PC-9 (cell line): ENCODE data around the gene RBP5. TPM values are rescaled to one million over a fixed set of nuclear protein-coding genes. Genes with fewer than 3 reads are reported as not detected.

Experiments
- BruUV-seq: library from RNA; stranded (reverse); fragments of 400-500 nt; replicated peaks from 2 replicates; lab custom pipeline; 2021; lab: Mats Ljungman, UMichigan
- CTCF ChIA-PET: fragments of 300-600 bp; sonication (Branson Sonifier 250); formaldehyde crosslinking; loops from one replicate; lab custom pipeline; 2022; ENCODE audit warnings: antibody characterized with exemption; lab: Charles Lee
- POLR2A ChIA-PET: fragments of 300-600 bp; sonication (Branson Sonifier 250); formaldehyde crosslinking; loops from one replicate; lab custom pipeline; 2022; ENCODE audit warnings: antibody characterized with exemption; ENCODE audit not compliant: unreplicated experiment; lab: Charles Lee
- DNase-seq, 2 experiments: peaks; one replicate each; pipeline versions ENCODE4 v3.0.0 to v3.0.0-alpha.2; 2015 to 2022; ENCODE audit warnings: mixed read lengths in 1 of 2
- H2AFZ ChIP-seq: fragments of 200-600 bp; sonication (generic); 2 replicates; pipeline ENCODE4 v1.8.1; 2017; ENCODE audit warnings: antibody characterized with exemption
- H3F3A ChIP-seq: fragments of 200-600 bp; sonication (generic); 2 replicates; pipeline ENCODE4 v1.8.1; 2017; ENCODE audit warnings: antibody characterized with exemption, mild to moderate bottlenecking, low read depth; ENCODE audit not compliant: insufficient read depth
- H3K27ac ChIP-seq: fragments of 200-600 bp; sonication (generic); 2 replicates; pipeline ENCODE4 v1.6.1; 2016; ENCODE audit warnings: mixed run types
- H3K27me3 ChIP-seq: fragments of 200-600 bp; sonication (generic); 2 replicates; pipeline ENCODE4 v1.6.1; 2016; ENCODE audit warnings: low read depth, mixed run types; ENCODE audit not compliant: insufficient read depth
- H3K36me3 ChIP-seq: fragments of 200-600 bp; sonication (generic); 2 replicates; pipeline ENCODE4 v1.6.1; 2016; ENCODE audit warnings: low read depth, mixed run types
- H3K4me1 ChIP-seq: fragments of 200-600 bp; sonication (generic); replicated peaks from 2 replicates; pipeline ENCODE4 v1.6.1; 2016; ENCODE audit warnings: mixed run types; ENCODE audit not compliant: insufficient read depth
- H3K4me2 ChIP-seq: fragments of 200-600 bp; sonication (generic); 2 replicates; pipeline ENCODE4 v1.6.1; 2017; ENCODE audit warnings: mixed run types
- H3K4me3 ChIP-seq: fragments of 200-600 bp; sonication (generic); 2 replicates; pipeline ENCODE4 v1.6.1; 2016; ENCODE audit warnings: mixed run types
- H3K79me2 ChIP-seq: fragments of 200-600 bp; sonication (generic); 2 replicates; pipeline ENCODE4 v1.6.1; 2017; ENCODE audit warnings: low read depth, mixed run types
- H3K9me2 ChIP-seq: fragments of 200-600 bp; sonication (generic); 2 replicates; pipeline ENCODE4 v1.8.1; 2017; ENCODE audit warnings: mild to moderate bottlenecking; ENCODE audit not compliant: insufficient read depth
- H3K9me3 ChIP-seq: fragments of 200-600 bp; sonication (generic); 2 replicates; pipeline ENCODE4 v1.8.1; 2016; ENCODE audit warnings: low read depth; ENCODE audit not compliant: insufficient read depth
- H4K20me1 ChIP-seq: fragments of 200-600 bp; sonication (generic); 2 replicates; pipeline ENCODE4 v1.8.1; 2017; ENCODE audit not compliant: insufficient read depth
- EZH2 ChIP-seq: fragments of 200-600 bp; sonication (generic); IDR thresholded peaks from 2 replicates; pipeline ENCODE4 v1.8.0; 2017; ENCODE audit warnings: antibody characterized with exemption, low read depth
- intact Hi-C: fragments of 100-400 bp; cut with micrococcal nuclease; formaldehyde crosslinking; loops from one replicate; pipeline ENCODE4 v1.10.0; 2022; ENCODE audit not compliant: unreplicated experiment
- total RNA-seq: library from RNA; stranded (reverse); gene quantifications from 2 replicates; pipeline ENCODE4 v1.2.3, GENCODE V29; 2021
- TF ChIP-seq, protein P1 (sequence below): fragments of 200-600 bp; sonication (generic); conservative IDR thresholded peaks from 2 replicates; pipeline ENCODE4 v1.6.1; 2017; ENCODE audit warnings: mixed run types, antibody characterized with exemption, mild to moderate bottlenecking, moderate library complexity

Gene RBP5
- total RNA-seq, 1 experiment from 2014 or later, result 0.74 TPM

DNA sequence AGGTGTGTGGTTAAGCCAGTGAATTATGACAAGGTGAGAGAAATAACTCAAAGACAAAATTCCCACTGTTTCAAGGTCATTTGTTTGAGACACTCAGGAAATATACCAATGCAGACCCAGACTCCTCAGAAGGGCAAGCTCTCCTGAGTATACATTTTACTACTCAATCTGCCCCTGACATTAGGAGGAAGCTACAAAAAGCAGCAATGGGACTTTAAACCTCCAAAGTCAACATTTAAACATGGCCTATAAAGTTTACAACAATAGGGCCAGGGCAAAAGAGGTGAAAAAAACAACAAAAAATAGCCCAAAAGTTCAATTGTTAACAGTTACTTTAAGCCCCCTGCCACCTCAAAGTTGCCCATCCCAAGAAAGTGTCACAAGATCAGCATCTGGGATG, 41.3 kb upstream of the RBP5 start:
- Histone ChIP-seq H3K4me2 (no peak overlapping the region), H3K79me2 (no peaks in the 10 kb centered on the region), H3K9me2 (no peaks in the 10 kb centered on the region), H3K27me3 (no peaks in the 10 kb centered on the region), H4K20me1 (no peaks in the 10 kb centered on the region), H3K4me3 (no peak overlapping the region), H3K36me3 (no peaks in the 10 kb centered on the region), H3K4me1 (no peaks in the 10 kb centered on the region), H3K9me3 (peaks cover 53% of the 10 kb centered on the region), H3K27ac (no peak overlapping the region), H3F3A (no peaks in the 10 kb centered on the region), H2AFZ (no peak overlapping the region)
- BruUV-seq, result no TSS peak
- intact Hi-C loops, result no loop called here
- ChIA-PET CTCF (interaction anchor here (1.1 kb wide), 1 partner anchor 26 kb away, joined by 3 read pairs; no protein-coding TSS in a partner anchor), POLR2A (interaction anchor here (0.7 kb wide), 1 partner anchor 31 kb away, joined by 9 read pairs; no protein-coding TSS in a partner anchor)
- DNase-seq, result peak in 1 of 2 experiments; percentile 9
- TF ChIP-seq, protein P1, sequence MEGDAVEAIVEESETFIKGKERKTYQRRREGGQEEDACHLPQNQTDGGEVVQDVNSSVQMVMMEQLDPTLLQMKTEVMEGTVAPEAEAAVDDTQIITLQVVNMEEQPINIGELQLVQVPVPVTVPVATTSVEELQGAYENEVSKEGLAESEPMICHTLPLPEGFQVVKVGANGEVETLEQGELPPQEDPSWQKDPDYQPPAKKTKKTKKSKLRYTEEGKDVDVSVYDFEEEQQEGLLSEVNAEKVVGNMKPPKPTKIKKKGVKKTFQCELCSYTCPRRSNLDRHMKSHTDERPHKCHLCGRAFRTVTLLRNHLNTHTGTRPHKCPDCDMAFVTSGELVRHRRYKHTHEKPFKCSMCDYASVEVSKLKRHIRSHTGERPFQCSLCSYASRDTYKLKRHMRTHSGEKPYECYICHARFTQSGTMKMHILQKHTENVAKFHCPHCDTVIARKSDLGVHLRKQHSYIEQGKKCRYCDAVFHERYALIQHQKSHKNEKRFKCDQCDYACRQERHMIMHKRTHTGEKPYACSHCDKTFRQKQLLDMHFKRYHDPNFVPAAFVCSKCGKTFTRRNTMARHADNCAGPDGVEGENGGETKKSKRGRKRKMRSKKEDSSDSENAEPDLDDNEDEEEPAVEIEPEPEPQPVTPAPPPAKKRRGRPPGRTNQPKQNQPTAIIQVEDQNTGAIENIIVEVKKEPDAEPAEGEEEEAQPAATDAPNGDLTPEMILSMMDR, result no peak
- no peak for TF ChIP-seq EZH2

- intact Hi-C loops, result no loop called here
- no peaks in the 10 kb centered on the region for H3K27me3 ChIP-seq
- no peaks in the 10 kb centered on the region for H3K4me1 ChIP-seq
- H3K4me3 ChIP-seq, result no peak overlapping the region
- no TSS peak for BruUV-seq
- H3K79me2 ChIP-seq, result no peaks in the 10 kb centered on the region
- H3K27ac ChIP-seq, result no peak overlapping the region
- no peaks in the 10 kb centered on the region for H3K36me3 ChIP-seq
- peaks cover 11% of the 10 kb centered on the region; the same call in 1 of the 2 replicates for H3K9me3 ChIP-seq
- ChIA-PET POLR2A (interaction anchor here (0.6 kb wide), 3 partner anchors 196 to 222 kb away, joined by 5 to 11 read pairs (median 6); no protein-coding TSS in a partner anchor), CTCF (interaction anchor here (0.6 to 1.0 kb wide), 3 partner anchors 10 to 407 kb away, joined by 3 read pairs; no protein-coding TSS in a partner anchor)
- no peaks in the 10 kb centered on the region for H3F3A ChIP-seq
- no peak for TF ChIP-seq EZH2
- TF ChIP-seq, protein P1, result peak; percentile 82
- DNase-seq, result peak; percentile 55 to 69
- H3K9me2 ChIP-seq, result no peaks in the 10 kb centered on the region
- 0 out of 2 replicates have a peak overlapping the region, but pooled peaks have one; percentile 24 for H3K4me2 ChIP-seq
- no peak overlapping the region for H2AFZ ChIP-seq
- no peaks in the 10 kb centered on the region for H4K20me1 ChIP-seq
Measured at GRCh38 chr12:7162691-7163114, 34.0 kb upstream of the RBP5 start.

DNA sequence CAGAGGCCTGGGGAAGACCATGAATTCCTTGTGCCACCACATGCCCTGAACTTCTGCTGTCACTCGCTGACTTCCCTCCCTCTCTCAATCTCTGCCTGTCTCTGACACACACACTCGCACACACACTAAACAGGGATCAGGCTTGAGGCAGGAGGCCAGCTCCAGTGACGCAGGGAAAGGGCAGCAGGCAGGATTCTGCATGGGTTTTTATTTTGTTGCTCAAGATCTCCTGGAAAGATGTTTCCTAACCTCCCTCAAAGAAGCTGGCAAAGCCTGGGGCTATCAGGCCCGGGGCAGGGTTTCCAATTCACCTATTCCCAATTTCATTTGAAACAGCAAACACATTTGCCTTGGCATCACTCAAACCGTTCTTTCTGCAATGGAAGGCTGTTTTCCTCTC, 33.1 kb upstream of the RBP5 start:
- no TSS peak for BruUV-seq
- Histone ChIP-seq H3K27ac (no peak overlapping the region), H3F3A (no peaks in the 10 kb centered on the region), H2AFZ (no peak overlapping the region), H3K9me3 (0 out of 2 replicates have a peak, but pooled peaks cover 3% of the 10 kb centered on the region), H3K9me2 (no peaks in the 10 kb centered on the region), H3K4me1 (peaks cover under 1% of the 10 kb centered on the region; the same call in 1 of the 2 replicates), H3K79me2 (no peaks in the 10 kb centered on the region), H3K36me3 (peaks cover 3% of the 10 kb centered on the region; the same call in 1 of the 2 replicates), H3K4me3 (no peak overlapping the region), H4K20me1 (no peaks in the 10 kb centered on the region), H3K4me2 (no peak overlapping the region), H3K27me3 (no peaks in the 10 kb centered on the region)
- CTCF ChIA-PET, result interaction anchor here (0.6 to 1.0 kb wide), 3 partner anchors 11 to 406 kb away, joined by 3 read pairs; no protein-coding TSS in a partner anchor
- no peak for DNase-seq
- intact Hi-C loops, result no loop called here
- POLR2A ChIA-PET, result no interaction called here
- TF ChIP-seq, protein P1, result no peak
- no peak for TF ChIP-seq EZH2
